HL-60 (cell line): ENCODE results near the gene XRN2.

Experiments used
- CTCF ChIP-seq: IDR thresholded peaks from one replicate; pipeline ENCODE4 v1.5.1; 2011; ENCODE audit warnings: low read length, control low read depth, inconsistent platforms; ENCODE audit not compliant: insufficient read depth
- POLR2AphosphoS5 ChIP-seq: IDR thresholded peaks from 2 replicates; pipeline ENCODE4 v1.6.1; 2012; ENCODE audit warnings: low read depth
- REST ChIP-seq: IDR thresholded peaks from 2 replicates; pipeline ENCODE4 v1.6.1; 2012; ENCODE audit warnings: low read depth; ENCODE audit not compliant: insufficient replicate concordance
- SPI1 ChIP-seq: IDR thresholded peaks from 2 replicates; pipeline ENCODE4 v1.6.1; 2012; ENCODE audit warnings: low read depth, mild to moderate bottlenecking, borderline replicate concordance

- no peak for TF ChIP-seq CTCF
- TF ChIP-seq REST = no peak
- no peak for TF ChIP-seq SPI1
- TF ChIP-seq POLR2AphosphoS5 = no peak
These were observed 83.0 kb downstream of the XRN2 start for GRCh38 chr20:21386111-21386510.
